NCI-H2029 treated with DMSO at 0.1 percent for 48 hours (cell line): ENCODE results near the gene UGT1A10.

ENCODE experiments used
- DNase-seq: peaks from one replicate; lab custom pipeline; 2025; lab: John Stamatoyannopoulos, UW

The UGT1A10 gene

GRCh38 chr2:233773854-233774253 lies 137.6 kb downstream of the UGT1A10 start:
- no peak for DNase-seq

DNA sequence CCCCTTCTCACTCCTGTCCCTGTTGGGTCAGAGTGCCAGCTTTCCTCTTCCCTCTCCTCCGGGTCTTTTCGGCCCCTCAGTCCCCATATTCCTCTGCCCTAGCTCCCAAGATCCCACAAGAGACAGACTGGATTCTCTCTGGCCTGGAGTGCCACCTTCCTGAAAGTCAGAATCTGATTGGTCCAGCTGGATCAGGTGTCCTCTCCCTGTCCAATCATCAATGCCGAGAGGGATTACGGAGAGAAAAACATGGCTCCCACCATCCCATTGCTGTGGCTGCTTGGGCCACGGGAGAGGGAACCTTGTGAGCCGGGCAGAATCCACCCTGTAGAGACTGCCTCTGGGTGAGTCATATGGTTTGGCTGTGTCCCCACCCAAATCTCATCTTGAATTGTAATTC lies 139.2 kb downstream of the UGT1A10 start:
- no peak for DNase-seq

GRCh38 chr2:233778030-233778429 lies 141.8 kb downstream of the UGT1A10 start, which contains the start of gene MROH2A:
TSS of gene MROH2A (plus strand) at chr2:233778330. CDS start at chr2:233779359, 1,029 bp downstream.
- no peak for DNase-seq

GRCh38 chr2:233779722-233780121 lies 143.5 kb downstream of the UGT1A10 start:
- no peak for DNase-seq

- no peak for DNase-seq
Measured at GRCh38 chr2:233780771-233781170, 144.5 kb downstream of the UGT1A10 start.

DNA sequence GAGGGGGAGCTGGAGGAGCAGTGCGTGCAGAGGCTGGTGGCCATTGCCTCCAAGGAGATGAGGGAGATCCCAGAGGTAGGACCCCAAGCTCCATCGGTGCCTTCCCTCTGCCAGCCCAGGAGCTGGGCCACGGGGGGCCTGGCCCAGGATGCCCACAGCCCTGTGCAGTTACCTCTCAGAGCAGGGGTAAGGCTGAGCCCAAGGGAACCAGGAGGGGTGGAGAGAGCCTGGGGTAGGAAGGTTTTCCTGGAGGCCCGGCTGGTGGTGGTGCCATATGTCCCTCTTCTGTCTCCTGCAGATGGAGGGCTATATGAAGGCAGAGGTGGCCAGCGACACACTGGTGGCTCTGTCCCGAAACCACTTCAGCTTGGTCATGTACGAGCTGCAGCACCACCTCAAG lies 153.3 kb downstream of the UGT1A10 start:
- DNase-seq = no peak

DNA sequence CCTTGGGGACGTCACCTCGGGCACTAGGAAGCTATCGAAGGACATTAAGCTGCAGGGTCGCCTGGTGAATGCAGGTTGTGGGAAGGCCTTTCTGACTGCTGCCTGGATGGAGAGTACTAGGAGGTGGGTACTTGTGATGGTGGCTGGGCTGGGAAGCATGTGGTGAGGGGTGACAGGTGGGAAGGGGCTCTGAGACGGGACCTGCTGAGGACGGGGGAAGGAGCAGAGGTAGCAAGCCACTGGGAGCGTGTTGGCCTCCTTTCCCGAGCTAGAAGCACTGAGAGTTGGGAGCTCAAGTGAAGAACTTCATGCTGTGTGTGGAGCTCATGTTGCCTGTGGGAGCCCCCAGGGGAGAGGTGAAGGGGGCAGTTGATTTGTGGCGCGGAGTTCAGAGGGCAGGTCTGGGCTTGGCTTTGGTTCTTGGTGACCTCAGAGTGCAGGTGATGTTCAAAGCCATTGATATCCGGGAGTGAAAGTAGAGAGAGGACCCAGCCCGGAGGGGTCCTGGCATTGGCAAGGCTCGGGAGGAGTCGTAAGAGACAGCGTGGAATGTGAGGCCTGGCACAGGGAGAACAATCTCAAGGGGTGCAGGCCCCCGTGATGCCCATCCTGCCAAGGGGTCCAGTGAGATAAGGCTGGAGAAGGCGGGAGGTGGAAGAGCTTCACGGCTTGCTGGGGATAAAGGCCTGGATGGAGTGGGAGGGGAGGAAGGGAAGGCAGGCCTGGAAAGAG lies 155.1 kb downstream of the UGT1A10 start:
- DNase-seq = no peak

DNA sequence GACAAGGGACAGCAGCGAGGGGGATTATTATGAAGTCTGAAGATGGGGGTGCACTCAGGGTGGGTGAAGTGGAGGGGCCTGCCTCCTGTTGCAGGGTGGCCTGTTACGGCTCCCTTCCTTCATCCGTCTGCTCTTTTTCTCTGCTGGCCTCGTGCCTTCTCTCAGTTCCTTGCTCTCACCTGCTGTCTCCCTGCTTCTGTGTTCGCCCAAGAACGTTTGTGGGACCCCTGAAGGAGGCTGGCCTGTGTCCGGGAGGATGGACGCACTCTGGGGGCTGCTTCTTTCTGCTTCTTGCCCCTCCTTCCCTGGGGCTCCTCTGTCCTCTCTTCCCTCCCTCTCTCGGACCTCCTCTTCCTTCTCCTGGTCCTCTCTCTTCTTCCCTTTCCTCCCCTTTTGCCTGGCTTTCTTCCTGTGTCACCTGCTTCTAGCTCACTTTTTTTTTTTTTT lies 155.7 kb downstream of the UGT1A10 start:
- no peak for DNase-seq

- no peak for DNase-seq
Measured at GRCh38 chr2:233792720-233793119, 156.5 kb downstream of the UGT1A10 start.

GRCh38 chr2:233793465-233794127 lies 157.3 kb downstream of the UGT1A10 start:
- no peak for DNase-seq

GRCh38 chr2:233794128-233794658 lies 157.9 kb downstream of the UGT1A10 start:
- DNase-seq = no peak

DNA sequence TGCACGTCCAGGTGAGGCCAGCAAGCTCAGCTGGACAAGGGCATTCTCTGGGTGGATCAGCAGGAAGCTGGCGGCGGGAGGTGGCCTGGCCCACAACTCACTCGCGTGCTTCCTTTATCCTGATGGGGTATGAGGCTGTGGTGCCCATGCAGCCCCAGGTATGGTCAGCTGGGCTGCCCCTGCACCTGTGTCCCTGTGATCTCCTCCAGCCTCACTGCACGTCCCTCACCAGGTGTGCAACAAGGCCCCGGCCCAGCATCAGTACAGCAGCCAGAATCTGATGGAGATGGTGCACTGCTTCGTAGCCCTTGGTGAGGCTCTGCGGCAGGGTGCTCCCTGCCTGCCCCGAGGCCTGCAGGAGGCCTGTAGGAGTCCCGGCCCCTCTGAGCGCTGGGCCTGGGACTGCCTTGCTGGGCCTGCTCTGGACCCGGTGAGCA lies 159.5 kb downstream of the UGT1A10 start:
- no peak for DNase-seq

DNA sequence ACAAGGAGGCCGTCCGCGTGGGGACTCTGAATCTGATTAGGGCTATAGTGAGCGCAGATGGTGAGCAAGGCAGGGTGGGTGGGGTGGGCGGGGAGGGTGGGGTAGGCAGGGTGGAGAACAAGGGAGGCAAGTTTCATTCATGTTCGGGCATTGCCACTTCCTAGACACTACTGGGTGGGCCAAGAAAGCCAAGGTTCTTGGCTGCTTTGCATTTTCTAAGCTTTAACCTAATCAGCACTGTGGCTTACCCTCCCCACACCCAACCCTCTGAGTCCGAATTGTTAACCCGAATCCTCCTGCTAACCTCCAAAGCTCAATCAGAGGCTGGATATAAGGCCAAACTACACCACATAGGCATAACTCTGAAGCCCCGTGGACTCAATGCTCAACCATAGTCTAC lies 160.0 kb downstream of the UGT1A10 start:
- no peak for DNase-seq

DNA sequence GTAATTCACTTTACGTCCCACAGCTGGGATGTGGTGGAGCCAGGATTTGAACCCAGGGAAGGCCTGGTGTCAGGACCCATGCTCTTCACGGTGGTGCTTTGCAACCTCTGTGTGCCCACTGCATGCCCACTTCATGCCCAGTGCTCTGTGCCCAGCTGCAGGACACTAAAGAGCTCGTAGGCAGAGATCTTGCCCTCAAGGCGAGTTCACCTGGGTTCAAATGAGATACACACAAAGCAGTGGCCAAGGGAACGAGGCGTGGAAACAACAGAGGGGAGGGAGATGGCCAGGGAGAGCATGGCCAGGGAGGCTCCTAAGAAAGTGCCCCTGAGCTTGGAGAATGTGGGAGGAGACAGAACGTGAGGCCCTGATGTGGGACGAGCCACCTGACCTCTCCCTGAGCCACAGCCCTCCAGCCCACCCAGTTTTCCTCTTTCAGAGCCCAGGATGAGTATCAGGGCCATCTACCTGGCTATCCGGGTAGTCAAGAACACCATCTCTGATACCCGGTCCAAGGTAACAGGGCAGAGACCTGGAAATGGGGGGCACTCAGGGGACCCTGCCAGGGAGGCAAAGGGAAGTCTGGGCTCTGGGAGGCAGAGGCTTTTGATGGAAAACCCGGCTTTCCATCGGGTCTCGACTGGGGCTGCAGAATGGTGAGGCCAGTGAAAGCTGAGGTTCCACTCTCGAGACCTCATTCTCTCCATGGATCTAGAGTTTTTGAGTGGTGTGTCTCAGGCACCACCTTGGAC lies 162.3 kb downstream of the UGT1A10 start:
- no peak for DNase-seq

DNA sequence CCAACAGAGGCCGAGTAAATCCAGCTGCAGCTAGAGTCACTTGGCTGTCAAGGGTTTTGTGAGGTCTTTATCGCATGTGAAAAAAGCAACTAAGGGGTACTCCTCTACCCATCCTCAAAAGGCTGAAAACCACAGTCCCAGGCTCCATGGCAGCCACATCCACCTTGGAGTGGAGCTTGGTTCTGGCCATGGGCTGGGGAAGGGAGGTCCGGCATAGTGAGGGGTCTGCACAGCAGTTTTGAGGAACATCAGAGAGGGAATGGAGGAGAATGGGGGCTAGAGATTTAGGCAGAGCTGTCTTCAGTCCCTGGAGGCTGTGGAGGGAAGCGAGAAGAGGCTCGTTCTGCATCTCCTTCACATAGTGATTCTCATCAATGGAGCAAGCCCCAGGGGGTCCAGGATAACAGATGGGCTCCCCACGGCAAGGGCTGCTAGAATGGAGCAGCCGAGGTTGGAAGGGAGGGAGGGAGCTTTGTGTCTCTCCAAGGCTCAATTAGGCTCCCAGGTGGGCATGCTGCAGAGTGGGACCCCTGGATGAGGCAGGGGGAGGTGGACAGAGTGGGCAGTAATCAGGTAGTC lies 162.9 kb downstream of the UGT1A10 start:
- DNase-seq = no peak

DNA sequence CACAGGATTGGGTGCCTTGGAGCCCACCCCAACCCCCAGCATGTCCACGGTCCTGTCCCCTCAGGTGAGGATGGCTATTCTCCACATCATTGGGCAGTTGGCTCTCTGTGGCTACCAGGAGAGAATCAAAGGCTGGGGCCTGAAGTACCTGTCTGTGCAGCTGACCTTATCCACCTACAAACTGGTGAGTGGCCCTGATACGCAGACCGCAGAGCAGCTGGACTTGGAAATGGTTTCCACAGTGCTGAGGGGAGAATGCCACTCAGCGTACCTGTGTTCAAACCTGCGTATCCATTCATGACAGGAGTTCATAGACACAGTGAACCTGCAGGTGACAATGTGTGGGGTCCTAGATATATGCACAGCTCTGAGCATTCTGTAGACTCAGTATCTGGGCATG lies 163.5 kb downstream of the UGT1A10 start:
- no peak for DNase-seq

GRCh38 chr2:233800208-233800607 lies 164.0 kb downstream of the UGT1A10 start:
- DNase-seq = no peak

DNA sequence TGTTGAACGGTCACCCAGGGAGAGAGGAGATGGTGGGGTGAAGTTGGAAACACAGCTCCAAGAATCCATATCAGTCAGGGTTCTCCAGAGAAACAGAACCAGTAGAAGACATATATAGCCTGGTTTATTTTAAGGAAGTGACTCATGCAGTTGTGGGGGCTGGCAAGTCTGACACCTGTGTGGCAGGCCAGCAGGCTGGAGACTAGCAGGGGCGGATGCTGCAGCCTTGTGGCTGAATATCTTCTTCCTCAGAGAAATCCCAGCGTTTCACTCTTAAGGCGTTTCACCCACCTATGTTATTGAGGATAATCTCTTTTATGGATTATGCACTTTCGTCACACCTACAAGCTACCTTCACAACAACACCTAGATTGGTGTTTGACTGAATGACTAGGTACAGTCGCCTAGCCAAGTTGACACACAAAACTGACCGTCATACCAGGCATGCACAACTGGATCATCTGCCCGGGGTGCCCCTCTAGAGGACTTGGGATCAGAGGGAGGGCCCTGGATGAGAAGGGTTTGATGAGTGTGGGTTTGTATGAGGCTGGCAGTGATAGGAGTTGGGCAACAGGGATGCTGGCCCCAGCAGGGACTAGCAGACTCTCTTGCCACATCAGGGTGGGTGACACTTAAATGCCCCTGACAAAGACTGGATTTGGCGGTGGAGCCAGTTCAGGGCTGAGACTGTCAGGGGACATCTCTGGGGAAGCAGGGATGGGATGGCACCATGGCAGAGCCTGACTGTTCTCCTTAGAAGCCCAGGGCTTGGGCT lies 165.3 kb downstream of the UGT1A10 start:
- DNase-seq = no peak

- DNase-seq = no peak
Measured at GRCh38 chr2:233802132-233802815, 166.0 kb downstream of the UGT1A10 start.

GRCh38 chr2:233803292-233803911 lies 167.2 kb downstream of the UGT1A10 start:
- DNase-seq = no peak
